ENCODE results near the gene ACTL10.
"Not testable (repeated sequence)": the region's sequence is repeated elsewhere in the genome, so short reads cannot be mapped to it uniquely, and the experiment has no call there.

The ACTL10 gene

DNA sequence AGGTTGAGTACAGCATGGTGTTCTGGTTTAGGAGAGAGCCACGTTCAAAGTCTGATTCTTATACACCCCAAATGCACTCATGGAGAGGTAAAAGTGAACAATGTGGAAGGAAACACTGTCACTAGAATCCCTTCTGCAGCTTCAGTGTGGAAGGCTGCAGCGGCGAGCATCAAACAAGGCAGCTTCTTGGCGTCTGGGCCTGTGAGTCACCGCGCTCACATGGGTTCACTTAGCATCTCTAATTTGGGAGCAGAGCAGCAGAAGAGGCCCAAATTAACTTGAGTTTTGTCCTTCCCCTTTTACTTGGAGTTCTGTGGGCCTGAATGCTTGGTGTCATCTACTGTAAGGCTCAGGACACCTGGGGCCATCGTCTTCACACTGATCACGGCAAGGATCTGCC, 30.4 kb downstream of the ACTL10 start:
- no peak for DNase-seq (ENCODE audit: low read depth)

DNA sequence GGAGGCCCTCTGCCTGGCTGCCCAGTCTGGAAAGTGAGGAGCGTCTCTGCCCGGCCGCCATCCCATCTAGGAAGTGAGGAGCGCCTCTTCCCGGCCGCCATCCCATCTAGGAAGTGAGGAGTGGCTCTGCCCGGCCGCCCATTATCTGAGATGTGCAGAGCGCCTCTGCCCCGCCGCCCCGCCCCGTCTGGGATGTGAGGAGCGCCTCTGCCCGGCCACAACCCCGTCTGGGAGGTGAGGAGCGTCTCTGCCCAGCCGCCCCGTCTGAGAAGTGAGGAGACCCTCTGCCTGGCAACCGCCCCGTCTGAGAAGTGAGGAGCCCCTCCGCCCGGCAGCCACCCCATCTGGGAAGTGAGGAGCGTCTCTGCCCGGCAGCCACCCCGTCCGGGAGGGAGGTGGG, 32.2 kb downstream of the ACTL10 start:
- DNase-seq (ENCODE audit: low read depth): not testable (repeated sequence)

DNA sequence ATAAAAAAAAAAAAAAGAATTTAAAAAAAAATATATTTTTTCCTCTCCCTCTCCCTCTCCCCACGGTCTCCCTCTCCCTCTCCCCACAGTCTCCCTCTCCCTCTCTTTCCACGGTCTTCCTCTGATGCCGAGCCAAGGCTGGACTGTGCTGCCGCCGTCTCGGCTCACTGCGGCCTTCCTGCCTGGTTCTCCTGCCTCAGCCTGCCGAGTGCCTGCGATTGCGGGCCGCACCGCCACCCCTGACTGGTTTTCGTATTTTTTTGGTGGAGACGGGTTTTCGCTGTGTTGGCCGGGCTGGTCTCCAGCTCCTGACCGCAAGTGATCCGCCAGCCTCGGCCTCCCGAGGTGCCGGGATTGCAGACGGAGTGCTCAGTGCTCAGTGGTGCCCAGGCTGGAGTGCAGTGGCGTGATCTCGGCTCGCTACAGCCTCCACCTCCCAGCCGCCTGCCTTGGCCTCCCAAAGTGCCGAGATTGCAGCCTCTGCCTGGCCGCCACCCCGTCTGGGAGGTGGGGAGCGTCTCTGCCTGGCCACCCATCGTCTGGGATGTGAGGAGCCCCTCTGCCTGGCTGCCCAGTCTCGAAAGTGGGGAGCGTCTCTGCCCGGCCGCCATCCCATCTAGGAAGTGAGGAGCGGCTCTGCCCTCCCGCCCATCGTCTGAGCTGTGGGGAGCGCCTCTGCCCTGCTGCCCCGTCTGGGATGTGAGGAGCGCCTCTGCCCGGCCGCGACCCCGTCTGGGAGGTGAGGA, 34.1 kb downstream of the ACTL10 start:
- DNase-seq (ENCODE audit: low read depth): not testable (repeated sequence)

DNA sequence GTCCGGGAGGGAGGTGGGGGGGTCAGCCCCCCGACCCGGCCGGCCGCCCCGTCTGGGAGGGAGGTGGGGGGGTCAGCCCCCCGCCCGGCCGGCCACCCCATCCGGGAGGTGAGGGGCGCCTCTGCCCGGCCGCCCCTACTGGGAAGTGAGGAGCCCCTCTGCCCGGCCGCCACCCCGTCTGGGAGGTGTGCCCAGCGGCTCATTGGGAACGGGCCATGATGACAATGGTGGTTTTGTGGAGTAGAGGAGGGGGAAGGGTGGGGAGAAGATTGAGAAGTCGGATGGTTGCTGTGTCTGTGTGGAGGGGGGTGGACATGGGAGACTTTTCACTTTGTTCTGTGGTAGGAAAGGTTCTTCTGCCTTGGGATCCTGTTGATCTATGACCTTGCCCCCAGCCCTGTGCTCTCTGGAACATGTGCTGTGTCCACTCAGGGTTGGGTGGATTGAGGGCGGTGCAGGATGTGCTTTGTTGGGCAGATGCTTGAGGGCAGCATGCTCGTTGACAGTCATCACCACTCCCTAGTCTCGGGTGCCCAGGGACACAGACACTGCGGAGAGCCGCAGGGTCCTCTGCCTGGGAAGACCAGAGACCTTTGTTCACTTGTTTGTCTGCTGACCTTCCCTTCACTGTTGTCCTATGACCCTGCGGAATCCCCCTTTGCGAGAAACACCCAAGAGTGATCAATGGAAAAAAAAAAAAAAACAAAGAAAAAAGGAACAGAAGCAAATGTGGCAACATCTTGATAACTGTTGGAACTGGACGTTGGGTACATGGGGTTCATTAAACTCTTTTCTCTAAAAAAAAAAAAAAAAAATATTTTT, 35.1 kb downstream of the ACTL10 start:
- DNase-seq (ENCODE audit: low read depth): no peak

DNA sequence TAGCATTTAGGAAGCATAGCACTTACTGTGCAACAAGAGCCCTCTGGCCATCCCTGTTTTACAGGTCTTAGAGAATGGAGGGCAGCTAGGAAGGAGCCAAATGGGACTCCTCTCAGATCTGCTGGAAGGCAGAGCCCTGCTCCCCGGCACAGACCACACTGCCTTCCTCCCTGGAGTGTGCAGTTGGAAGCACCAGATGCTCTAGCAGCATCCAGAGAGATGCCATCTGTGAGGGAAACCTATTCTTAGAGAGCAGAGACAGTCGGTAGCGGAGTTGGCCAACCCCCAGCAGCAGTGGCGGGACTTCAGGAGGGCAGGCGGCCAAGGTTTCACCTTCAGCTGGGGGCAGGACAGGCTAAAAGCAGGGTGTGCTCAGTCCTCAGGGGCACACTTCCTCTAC, 36.1 kb downstream of the ACTL10 start:
- DNase-seq (ENCODE audit: low read depth): no peak

DNA sequence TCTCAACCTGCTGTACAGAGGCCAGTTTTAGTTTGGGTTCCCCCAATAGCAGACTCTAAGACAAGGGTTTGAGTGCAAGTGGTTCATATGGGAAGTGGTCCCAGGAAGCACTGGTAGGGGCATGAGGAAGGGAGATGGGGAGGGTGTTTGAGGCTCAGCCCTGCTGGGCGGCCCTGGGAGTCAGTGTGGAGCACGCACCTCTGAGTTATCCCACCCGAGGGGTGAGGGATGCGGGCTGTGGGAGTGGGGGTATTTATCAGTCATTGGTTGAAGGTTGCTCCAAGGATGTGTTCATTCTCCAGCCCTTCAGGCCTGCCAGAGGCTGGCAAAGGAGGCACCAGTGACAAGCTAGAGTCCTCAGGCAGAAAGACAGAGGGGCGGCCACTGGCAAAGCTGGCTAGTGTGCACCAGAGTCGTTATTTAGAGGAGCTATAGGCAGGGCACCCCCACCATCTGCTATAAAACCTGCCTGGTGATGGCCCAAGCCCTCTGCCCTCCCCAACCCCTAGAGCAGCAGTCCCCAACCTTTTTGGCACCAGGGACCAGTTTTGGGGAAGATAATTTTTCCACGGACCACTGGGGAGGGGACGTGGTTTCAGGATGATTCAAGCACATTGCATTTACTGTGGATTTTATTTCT, 36.9 kb downstream of the ACTL10 start:
- no peak for DNase-seq (ENCODE audit: low read depth)

DNA sequence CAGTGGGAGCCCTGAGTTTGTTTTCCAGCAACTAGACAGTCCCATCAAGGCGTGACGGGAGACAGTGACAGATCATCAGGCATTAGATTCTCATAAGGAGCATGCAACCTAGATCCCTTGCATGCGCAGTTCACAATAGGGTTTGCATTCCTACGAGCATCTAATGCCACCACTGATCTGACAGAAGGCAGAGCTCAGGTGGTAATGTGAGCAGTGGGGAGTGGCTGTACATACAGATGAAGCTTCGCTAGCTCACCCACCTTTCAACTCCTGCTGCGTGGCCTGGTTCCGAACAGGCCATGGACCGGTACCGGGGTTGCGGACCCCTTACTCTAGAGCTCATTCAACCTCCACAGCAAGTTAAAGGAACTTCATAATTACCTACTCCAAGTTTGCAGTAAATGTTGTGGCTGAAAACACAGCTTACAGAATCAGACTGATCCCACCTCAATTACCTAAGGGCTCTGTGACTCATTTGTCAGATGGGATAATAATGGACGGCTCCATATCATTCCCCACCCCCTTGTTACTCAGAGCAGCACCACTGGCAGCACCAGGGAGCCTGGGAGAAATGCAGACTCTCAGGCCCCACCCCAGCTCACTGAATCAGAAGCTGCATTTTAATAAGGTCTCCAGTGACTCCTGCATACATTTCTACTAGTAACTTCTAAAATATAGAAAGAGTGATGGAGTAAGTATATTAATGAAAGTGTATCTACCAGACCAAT, 37.6 kb downstream of the ACTL10 start:
- DNase-seq (ENCODE audit: low read depth): no peak

DNA sequence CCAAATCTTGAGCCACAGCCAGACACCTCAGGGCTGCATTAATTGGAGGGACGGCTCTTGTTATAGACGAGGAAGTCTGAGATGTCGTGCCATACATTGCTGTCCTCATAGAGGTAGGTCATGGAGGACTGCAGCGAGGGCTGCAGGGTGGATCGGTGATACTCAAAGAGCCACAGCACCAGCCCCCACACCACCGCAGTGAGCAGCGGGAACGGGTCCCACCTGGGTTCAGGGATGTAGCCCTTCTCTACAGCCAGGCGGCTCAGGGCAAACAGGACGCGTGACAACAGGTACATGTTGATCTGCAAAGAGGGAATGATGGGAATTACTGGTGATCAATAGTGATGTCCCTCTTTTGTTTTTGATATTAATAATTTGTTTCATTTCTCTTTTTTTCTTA, 40.9 kb downstream of the ACTL10 start:
- no peak for DNase-seq (ENCODE audit: low read depth)

DNA sequence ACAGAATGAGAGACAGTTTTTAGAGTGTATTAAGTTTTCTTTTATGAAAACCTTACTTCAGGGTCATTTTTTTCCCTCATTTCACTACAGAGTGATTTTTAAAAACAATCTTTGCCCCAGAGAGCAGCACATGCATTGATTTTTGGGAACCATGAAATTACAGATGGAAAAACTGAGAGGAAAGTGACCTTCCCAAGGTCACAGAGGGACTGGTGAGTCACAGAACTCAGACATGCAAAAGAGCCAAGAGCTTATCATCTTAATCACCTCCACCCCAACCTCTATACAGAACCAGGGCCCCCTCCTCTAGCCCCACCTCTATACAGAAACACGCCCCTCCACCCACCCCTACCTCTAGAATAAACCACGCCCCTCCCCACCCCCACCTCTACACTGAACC, 42.7 kb downstream of the ACTL10 start:
- DNase-seq (ENCODE audit: low read depth): no peak

DNA sequence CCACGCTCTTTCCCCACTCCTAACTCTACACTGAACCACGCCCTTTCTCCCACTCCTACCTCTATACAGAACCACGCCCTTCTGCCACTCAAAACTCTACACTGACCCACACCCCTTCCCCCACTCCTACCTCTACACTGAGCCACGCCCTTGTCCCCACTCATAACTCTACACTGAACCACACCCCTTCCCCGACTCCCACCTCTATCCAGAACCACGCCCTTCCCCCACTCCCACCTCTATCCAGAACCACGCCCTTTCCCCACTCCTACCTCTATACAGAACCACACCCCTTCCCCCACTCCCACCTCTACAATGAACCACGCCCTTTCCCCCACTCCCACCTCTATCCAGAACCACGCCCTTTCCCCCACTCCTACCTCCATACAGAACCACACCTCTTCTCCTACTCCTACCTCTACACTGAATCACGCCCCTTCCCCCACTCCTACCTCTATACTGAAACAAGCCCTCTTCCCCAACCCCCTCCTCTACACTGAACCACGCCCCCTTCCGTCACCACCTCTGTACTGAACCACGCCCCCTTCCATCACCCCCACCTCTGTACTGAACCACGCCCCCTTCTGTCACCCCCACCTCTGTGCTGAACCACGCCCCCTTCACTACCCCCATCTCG, 43.3 kb downstream of the ACTL10 start:
- no peak for DNase-seq (ENCODE audit: low read depth)

DNA sequence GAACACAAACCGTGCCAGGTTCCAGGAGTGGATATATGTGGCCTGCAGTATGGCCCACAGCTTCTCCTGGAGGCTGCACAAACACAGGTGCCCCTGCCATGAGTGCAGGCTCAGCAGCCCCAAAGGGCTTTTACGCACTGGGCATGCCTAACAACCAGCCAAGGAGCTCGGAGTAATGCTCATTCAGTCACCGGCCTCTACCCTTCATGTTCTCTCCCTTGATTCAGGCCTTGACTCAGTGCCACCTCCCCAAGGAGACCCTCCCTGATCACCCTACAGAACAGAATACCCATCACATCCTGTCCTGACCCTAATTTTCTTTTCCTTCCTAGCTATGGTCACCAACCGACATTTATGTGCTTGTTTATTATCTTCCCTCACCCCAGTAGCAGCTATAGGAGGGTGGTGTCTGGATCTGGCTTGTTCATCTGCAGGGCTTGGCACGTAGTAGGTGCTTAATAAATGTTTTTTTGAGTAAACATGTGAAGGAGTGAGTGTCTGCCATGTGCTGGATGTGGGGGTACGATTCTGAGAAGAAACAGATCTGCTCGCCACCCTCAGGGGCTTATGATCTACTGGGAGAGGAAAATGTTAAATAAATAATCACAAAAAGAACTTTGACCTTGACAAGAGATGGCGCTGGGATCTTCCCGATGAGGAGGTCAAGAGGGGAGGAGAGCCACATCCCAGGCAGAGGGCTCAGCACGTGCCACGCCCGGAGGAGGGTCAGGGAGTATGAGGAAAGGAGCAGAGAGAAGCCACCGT, 44.1 kb downstream of the ACTL10 start:
- no peak for DNase-seq (ENCODE audit: low read depth)

DNA sequence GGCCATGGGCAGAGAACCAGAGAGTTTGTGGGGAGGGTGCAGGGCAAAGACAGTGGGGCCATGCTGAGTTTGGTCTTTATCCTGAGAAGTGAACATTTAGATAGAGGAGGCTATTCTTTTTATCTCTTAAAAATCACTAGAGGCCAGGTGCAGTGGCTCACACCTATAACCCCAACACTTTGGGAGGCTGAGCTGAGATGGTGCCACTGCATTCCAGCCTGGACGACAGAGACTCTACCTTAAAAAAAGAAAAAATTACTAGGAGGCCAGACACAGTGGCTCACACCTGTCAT, 44.6 kb downstream of the ACTL10 start:
- no peak for DNase-seq (ENCODE audit: low read depth)

DNA sequence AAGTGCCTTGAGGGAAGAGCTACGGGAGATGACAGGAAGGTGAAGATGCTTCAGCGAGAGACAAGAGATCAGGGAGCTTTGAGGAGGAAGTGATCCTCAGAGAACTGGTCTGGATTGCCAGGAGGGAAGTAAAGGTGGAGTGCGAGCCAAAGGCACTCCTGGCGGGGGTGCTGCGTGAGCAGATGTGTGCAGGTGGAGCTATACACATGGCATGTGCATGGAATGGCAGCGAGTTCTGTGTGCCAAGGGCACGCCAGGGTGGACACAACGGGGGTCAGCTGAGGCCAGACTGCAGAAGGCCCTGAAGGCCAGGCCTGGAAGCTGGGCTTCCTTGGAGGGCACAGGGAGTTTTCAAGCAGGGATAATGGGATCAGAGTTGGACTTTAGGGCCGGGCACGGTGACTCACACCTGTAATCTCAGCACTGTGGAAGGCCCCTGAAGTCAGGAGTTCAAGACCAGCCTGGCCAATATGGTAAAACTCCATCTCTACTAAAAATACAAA, 47.2 kb downstream of the ACTL10 start:
- DNase-seq (ENCODE audit: low read depth): no peak

DNA sequence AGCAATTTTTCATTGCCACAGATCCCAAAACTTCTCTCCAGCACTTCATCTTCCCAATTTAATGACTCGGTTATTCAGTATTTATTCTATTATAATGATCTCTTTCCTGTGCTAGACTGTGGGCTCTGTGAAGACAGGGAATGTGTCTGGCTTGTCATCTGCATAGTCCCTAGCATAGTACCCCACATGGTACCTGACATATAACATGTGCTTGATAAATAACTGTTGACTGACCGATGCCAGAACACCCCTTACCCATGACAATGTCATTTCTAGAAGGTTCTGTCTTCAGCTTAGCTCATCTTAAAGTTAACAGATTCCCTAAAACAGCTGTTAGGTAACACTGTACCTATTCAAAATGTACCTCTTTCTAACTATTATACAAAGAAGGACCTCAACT, 49.8 kb downstream of the ACTL10 start:
- no peak for DNase-seq (ENCODE audit: low read depth)

Data from GM04503 (cell line).